Measurements from ENCODE around the gene TMEM131L.

TMEM131L gene

DNA sequence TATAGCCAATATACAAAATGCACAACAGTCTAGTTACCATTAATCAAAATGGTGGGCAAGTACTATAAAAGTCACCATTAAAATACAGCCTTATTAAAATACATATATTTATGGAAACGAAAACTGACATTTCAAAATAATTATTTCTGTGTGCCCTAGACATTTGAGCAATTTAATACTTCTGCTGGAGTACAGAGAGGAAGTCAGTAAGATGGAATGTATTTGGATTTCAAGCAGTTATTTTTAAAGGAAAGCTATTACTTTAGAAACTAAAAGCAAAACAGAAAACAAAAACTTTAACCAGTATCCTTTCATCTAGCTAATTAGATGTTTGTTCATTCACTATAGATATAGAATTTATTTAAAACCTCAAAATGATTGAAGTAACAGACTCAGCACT is 180.1 kb downstream of the TMEM131L start:
- Mint-ChIP-seq H3K27ac (no peak overlapping the region), H3K9me3 (peaks cover 5% of the 10 kb centered on the region), H3K36me3 (ENCODE audit: low read depth) (no peaks in the 10 kb centered on the region), H3K27me3 (ENCODE audit: low read depth) (peaks cover 4% of the 10 kb centered on the region), H3K4me3 (no peak overlapping the region), H3K4me1 (no peaks in the 10 kb centered on the region)
- TF ChIP-seq, protein P1, sequence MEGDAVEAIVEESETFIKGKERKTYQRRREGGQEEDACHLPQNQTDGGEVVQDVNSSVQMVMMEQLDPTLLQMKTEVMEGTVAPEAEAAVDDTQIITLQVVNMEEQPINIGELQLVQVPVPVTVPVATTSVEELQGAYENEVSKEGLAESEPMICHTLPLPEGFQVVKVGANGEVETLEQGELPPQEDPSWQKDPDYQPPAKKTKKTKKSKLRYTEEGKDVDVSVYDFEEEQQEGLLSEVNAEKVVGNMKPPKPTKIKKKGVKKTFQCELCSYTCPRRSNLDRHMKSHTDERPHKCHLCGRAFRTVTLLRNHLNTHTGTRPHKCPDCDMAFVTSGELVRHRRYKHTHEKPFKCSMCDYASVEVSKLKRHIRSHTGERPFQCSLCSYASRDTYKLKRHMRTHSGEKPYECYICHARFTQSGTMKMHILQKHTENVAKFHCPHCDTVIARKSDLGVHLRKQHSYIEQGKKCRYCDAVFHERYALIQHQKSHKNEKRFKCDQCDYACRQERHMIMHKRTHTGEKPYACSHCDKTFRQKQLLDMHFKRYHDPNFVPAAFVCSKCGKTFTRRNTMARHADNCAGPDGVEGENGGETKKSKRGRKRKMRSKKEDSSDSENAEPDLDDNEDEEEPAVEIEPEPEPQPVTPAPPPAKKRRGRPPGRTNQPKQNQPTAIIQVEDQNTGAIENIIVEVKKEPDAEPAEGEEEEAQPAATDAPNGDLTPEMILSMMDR (IDR thresholded peaks at IDR 0.05; ENCODE audit: unreplicated experiment in 3 of 3) = no peak

DNA sequence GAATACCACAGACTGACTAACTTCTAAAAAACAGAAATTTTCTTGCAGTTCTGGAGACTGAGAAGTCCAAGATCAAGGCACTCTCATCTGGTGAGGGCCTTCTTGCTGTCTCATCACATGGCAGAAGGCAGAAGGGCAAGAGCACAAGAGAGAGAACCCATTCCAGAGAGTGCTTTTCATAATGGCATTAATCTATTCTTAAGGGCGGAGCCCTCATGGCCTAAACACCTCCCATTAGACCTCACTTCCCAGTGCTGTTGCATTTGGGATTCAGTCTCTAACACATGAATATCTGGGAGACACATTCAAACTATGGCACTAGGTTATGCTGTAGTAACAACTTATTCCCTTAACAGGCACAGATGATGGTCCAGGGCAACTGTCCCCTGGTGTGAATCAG is 180.8 kb downstream of the TMEM131L start:
- no peaks in the 10 kb centered on the region for H3K4me1 Mint-ChIP-seq
- TF ChIP-seq, protein P1 (IDR thresholded peaks at IDR 0.05; ENCODE audit: unreplicated experiment in 3 of 3) = no peak
- peaks cover 4% of the 10 kb centered on the region for H3K27me3 Mint-ChIP-seq (ENCODE audit: low read depth)
- H3K9me3 Mint-ChIP-seq = peaks cover 5% of the 10 kb centered on the region
- no peak overlapping the region for H3K4me3 Mint-ChIP-seq
- no peak overlapping the region for H3K27ac Mint-ChIP-seq
- H3K36me3 Mint-ChIP-seq (ENCODE audit: low read depth) = no peaks in the 10 kb centered on the region

DNA sequence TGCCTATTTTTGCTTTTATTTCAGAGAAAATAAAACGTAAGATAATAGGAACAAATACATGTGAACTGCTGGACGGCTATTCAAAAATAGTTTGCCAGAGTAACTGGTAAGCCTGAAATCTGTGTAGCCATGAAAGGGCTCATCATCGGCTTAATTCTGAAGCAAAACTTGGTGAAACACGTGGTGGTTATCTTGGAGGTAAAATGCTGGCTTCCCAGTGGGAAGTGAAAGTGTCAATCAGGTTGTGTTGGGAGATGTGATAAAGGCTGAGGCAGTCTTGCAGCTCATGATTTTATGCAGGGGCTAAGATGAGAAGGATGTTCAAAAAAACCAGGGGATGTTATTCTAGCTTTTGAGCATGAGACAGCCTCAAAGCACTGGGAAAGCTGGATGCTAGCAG is 181.8 kb downstream of the TMEM131L start:
- Mint-ChIP-seq H3K27ac (no peak overlapping the region), H3K4me1 (no peaks in the 10 kb centered on the region)

DNA sequence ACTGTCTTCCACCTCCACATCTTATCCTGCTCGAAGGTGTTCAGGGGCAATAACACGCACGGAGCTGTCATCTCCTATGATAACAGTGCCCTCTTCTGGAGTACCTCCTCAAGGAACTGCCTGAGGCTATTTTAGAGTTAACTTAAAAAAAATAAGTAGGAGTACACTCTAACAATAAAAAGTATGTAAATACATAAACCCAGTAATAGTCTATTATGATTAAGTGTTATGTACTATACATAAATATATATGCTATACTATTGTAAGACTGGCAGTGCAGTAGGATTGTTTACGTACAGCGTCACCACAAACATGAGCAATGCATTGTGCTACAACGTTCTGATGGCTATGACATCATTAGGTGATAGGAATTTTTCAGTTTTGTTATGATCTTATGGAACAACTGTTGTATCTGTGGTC is 183.4 kb downstream of the TMEM131L start:
- no peak overlapping the region for H3K4me3 Mint-ChIP-seq
- no peaks in the 10 kb centered on the region for H3K36me3 Mint-ChIP-seq (ENCODE audit: low read depth)
- H3K4me1 Mint-ChIP-seq = no peaks in the 10 kb centered on the region

More for the DNA sequence above, 181.8 kb downstream of the TMEM131L start:
- Mint-ChIP-seq H3K36me3 (ENCODE audit: low read depth) (no peaks in the 10 kb centered on the region), H3K4me3 (no peak overlapping the region), H3K9me3 (peaks cover 5% of the 10 kb centered on the region), H3K27me3 (ENCODE audit: low read depth) (peaks cover 4% of the 10 kb centered on the region)
- TF ChIP-seq, protein P1 (IDR thresholded peaks at IDR 0.05; ENCODE audit: unreplicated experiment in 3 of 3) = no peak

DNA sequence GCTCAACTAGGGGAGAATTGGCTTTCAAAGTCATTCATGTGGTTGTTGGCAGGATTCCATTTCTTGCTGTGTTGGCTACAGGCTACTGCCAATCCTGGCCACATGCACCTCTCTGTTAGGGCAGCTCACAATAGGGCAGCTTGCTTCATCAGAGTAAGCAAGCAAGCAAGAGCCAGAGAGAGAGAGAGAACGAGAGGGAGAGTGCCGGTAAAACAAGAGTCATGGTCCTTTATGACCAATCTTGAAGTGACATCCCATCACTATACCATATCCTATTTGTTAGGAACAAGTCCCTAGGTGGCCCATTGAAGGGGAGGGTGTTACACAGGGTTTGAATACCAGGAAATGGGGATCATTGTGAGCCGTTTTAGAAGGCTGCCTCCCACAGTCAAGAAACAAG is 185.0 kb downstream of the TMEM131L start:
- TF ChIP-seq, protein P1 (IDR thresholded peaks at IDR 0.05; ENCODE audit: unreplicated experiment in 3 of 3) = no peak
- Mint-ChIP-seq H3K27me3 (ENCODE audit: low read depth) (peaks cover 11% of the 10 kb centered on the region), H3K9me3 (no peaks in the 10 kb centered on the region), H3K27ac (no peak overlapping the region), H3K4me3 (no peak overlapping the region), H3K4me1 (no peaks in the 10 kb centered on the region), H3K36me3 (ENCODE audit: low read depth) (no peaks in the 10 kb centered on the region)

More for the DNA sequence above, 183.4 kb downstream of the TMEM131L start:
- TF ChIP-seq, protein P1 (IDR thresholded peaks at IDR 0.05; ENCODE audit: unreplicated experiment in 3 of 3) = peak in 2 of 3 experiments; percentile 18 to 51
- H3K27ac Mint-ChIP-seq = no peak overlapping the region
- peaks cover 4% of the 10 kb centered on the region for H3K27me3 Mint-ChIP-seq (ENCODE audit: low read depth)
- peaks cover 5% of the 10 kb centered on the region for H3K9me3 Mint-ChIP-seq

DNA sequence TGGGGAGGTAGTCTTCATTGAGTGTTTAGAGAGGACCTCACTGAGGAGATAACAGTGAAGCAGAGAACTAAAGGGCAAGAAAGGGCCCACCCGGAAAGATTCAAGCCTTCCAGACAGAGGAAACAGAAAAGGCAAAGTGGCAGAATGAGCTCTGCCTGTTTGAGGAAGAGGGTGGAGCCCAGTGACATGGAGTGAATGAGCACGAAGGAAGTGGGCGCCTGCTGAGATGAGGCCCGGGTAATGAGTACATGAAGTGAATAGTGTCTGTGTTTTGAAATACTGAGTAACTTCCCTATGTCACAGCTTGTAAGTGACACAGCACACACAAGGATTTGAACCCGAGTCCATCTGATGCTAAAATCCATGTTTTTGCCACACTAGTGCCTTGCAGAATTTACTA is 185.4 kb downstream of the TMEM131L start:
- Mint-ChIP-seq H3K36me3 (ENCODE audit: low read depth) (no peaks in the 10 kb centered on the region), H3K27ac (no peak overlapping the region), H3K4me3 (no peak overlapping the region), H3K4me1 (no peaks in the 10 kb centered on the region), H3K27me3 (ENCODE audit: low read depth) (peaks cover 11% of the 10 kb centered on the region), H3K9me3 (no peaks in the 10 kb centered on the region)
- TF ChIP-seq, protein P1 (IDR thresholded peaks at IDR 0.05; ENCODE audit: unreplicated experiment in 3 of 3) = no peak
